ENCODE data around the gene DUSP10.

- TF ChIP-seq CTCF (conservative IDR thresholded peaks at IDR 0.05; ENCODE audit: low read depth, low read length) (no peak), EZH2 (IDR thresholded peaks at IDR 0.05; ENCODE audit: low read length, unreplicated experiment) (no peak)
Observed at GRCh38 chr1:221699978-221700519, 41.8 kb downstream of the DUSP10 start.

Measured in PC-3 (cell line).